Neural cell (in vitro differentiated cells): ENCODE data around the gene ZNF71. TPM values are rescaled to one million over a fixed set of nuclear protein-coding genes. Genes with fewer than 3 reads are reported as not detected.

Experiments used
- H2AFZ ChIP-seq: fragments of 200-600, 300-800 bp; sonication (generic), shearing (Covaris generic); 2 replicates; pipeline ENCODE4 v1.6.0; 2014; ENCODE audit warnings: low read depth, mild to moderate bottlenecking, antibody characterized with exemption, low read length, moderate library complexity
- H3F3A ChIP-seq: fragments of 200-600 bp; shearing (Covaris generic); 2 replicates; pipeline ENCODE4 v1.6.1; 2016; ENCODE audit warnings: mild to moderate bottlenecking, moderate library complexity, mixed read lengths, antibody characterized with exemption, low read length; ENCODE audit not compliant: insufficient read depth, poor library complexity, severe bottlenecking
- H3K27ac ChIP-seq: fragments of 200-600, 300-800 bp; sonication (generic), shearing (Covaris generic); 2 replicates; pipeline ENCODE4 v1.5.1; 2014; ENCODE audit warnings: mild to moderate bottlenecking, low read length, moderate library complexity
- H3K27me3 ChIP-seq: fragments of 300-800, 200-600 bp; sonication (generic), shearing (Covaris generic); 2 replicates; pipeline ENCODE4 v1.6.0; 2014; ENCODE audit warnings: mild to moderate bottlenecking, low read depth, low read length, moderate library complexity; ENCODE audit not compliant: insufficient read depth
- H3K36me3 ChIP-seq: fragments of 300-800, 200-600 bp; sonication (generic), shearing (Covaris generic); 2 replicates; pipeline ENCODE4 v1.5.1; 2014; ENCODE audit warnings: mild to moderate bottlenecking, antibody characterized with exemption, low read length, moderate library complexity; ENCODE audit not compliant: insufficient read depth
- H3K4me2 ChIP-seq: fragments of 300-800, 200-600 bp; sonication (generic), shearing (Covaris generic); 2 replicates; pipeline ENCODE4 v1.6.0; 2014; ENCODE audit warnings: mild to moderate bottlenecking, low read length
- H3K4me3 ChIP-seq: fragments of 300-800, 200-600 bp; sonication (generic), shearing (Covaris generic); 2 replicates; pipeline ENCODE4 v1.5.1; 2014; ENCODE audit warnings: mild to moderate bottlenecking, low read length, moderate library complexity
- H3K79me2 ChIP-seq: fragments of 200-600 bp; shearing (Covaris generic); replicated peaks from 2 replicates; pipeline ENCODE4 v1.6.0; 2014; ENCODE audit warnings: mild to moderate bottlenecking, low read length, moderate library complexity; ENCODE audit not compliant: insufficient read depth
- H3K9ac ChIP-seq: fragments of 300-800, 200-600 bp; sonication (generic), shearing (Covaris generic); 2 replicates; pipeline ENCODE4 v1.6.1; 2016; ENCODE audit warnings: mild to moderate bottlenecking, low read length, mixed read lengths
- H3K9me2 ChIP-seq: fragments of 200-600 bp; shearing (Covaris generic); 2 replicates; pipeline ENCODE4 v1.6.1; 2016; ENCODE audit warnings: mild to moderate bottlenecking, low read length, mixed read lengths; ENCODE audit not compliant: insufficient read depth
- H3K9me3 ChIP-seq: fragments of 200-600, 300-800 bp; sonication (generic), shearing (Covaris generic); 2 replicates; pipeline ENCODE4 v1.6.1; 2016; ENCODE audit warnings: mild to moderate bottlenecking, mixed run types, low read length, moderate library complexity, mixed read lengths
- H4K20me1 ChIP-seq: fragments of 200-600 bp; shearing (Covaris generic); 2 replicates; pipeline ENCODE4 v1.6.1; 2016; ENCODE audit warnings: mild to moderate bottlenecking, mixed run types; ENCODE audit not compliant: insufficient read depth
- CTCF ChIP-seq: fragments of 450-650 bp; IDR thresholded peaks from 2 replicates; pipeline ENCODE4 v1.5.1; 2014; ENCODE audit warnings: antibody characterized with exemption, mild to moderate bottlenecking, moderate library complexity; ENCODE audit not compliant: poor library complexity, severe bottlenecking
- EP300 ChIP-seq: fragments of 450-650 bp; conservative IDR thresholded peaks from 2 replicates; pipeline ENCODE4 v1.6.1; 2014; ENCODE audit warnings: antibody characterized with exemption, mild to moderate bottlenecking, moderate library complexity; ENCODE audit not compliant: poor library complexity, severe bottlenecking
- EZH2 ChIP-seq: fragments of 200-600, 300-800 bp; shearing (Covaris generic), sonication (generic); IDR thresholded peaks from 2 replicates; pipeline ENCODE4 v1.6.1; 2014; ENCODE audit warnings: antibody characterized with exemption, low read length, borderline replicate concordance, mild to moderate bottlenecking; ENCODE audit not compliant: insufficient read depth, poor library complexity, severe bottlenecking
- MXI1 ChIP-seq: fragments of 450-650 bp; conservative IDR thresholded peaks from 2 replicates; pipeline ENCODE4 v1.6.1; 2014; ENCODE audit warnings: antibody characterized with exemption, mild to moderate bottlenecking; ENCODE audit not compliant: poor library complexity, severe bottlenecking
- POLR2AphosphoS5 ChIP-seq: IDR thresholded peaks from 2 replicates; pipeline ENCODE4 v1.6.1; 2012
- RAD21 ChIP-seq: fragments of 450-650 bp; conservative IDR thresholded peaks from 2 replicates; pipeline ENCODE4 v1.6.1; 2014; ENCODE audit warnings: antibody characterized with exemption, mild to moderate bottlenecking, moderate library complexity
- REST ChIP-seq: IDR thresholded peaks from 2 replicates; pipeline ENCODE4 v1.6.1; 2012; ENCODE audit warnings: borderline replicate concordance
- SMC3 ChIP-seq: fragments of 450-650 bp; conservative IDR thresholded peaks from 2 replicates; pipeline ENCODE4 v1.6.1; 2014; ENCODE audit warnings: antibody characterized with exemption, mild to moderate bottlenecking, moderate library complexity; ENCODE audit not compliant: poor library complexity
- TAF1 ChIP-seq: IDR thresholded peaks from 2 replicates; pipeline ENCODE4 v1.6.1; 2012; ENCODE audit warnings: low read depth
- polyA plus RNA-seq: library from polyadenylated mRNA; depleted of rRNA; stranded (reverse); fragments of >200 nt; gene quantifications from 2 replicates; pipeline ENCODE4 v1.2.3, GENCODE V29; 2014

The ZNF71 gene
- polyA plus RNA-seq, 1 donor from 2014 or later: 28.8 TPM

- peaks cover 40% of the 10 kb centered on the region for H3K9me3 ChIP-seq
- H3K27ac ChIP-seq: no peak overlapping the region
- H3K36me3 ChIP-seq: peaks cover 42% of the 10 kb centered on the region
- H3K27me3 ChIP-seq: no peaks in the 10 kb centered on the region
- H2AFZ ChIP-seq: no peak overlapping the region
- H3F3A ChIP-seq: no peaks in the 10 kb centered on the region
- H4K20me1 ChIP-seq: no peaks in the 10 kb centered on the region
- peaks cover 47% of the 10 kb centered on the region for H3K79me2 ChIP-seq
- H3K4me2 ChIP-seq: no peak overlapping the region
- H3K9ac ChIP-seq: no peak overlapping the region
- H3K9me2 ChIP-seq: no peaks in the 10 kb centered on the region
- H3K4me3 ChIP-seq: no peak overlapping the region
- TF ChIP-seq EZH2 (no peak), TAF1 (no peak), SMC3 (no peak), CTCF (no peak), MXI1 (no peak), POLR2AphosphoS5 (no peak), REST (no peak), RAD21 (no peak), EP300 (no peak)
These were observed 24.0 kb downstream of the ZNF71 start for GRCh38 chr19:56619121-56619520.

GRCh38 chr19:56622374-56622773, 27.3 kb downstream of the ZNF71 start:
- H3K36me3 ChIP-seq: peaks cover 42% of the 10 kb centered on the region
- H3K9me2 ChIP-seq: no peaks in the 10 kb centered on the region
- no peak for TF ChIP-seq CTCF
- no peak for TF ChIP-seq SMC3
- TF ChIP-seq MXI1: no peak
- TF ChIP-seq TAF1: no peak
- no peak for TF ChIP-seq RAD21
- no peak for TF ChIP-seq REST
- no peak for TF ChIP-seq EZH2
- no peak for TF ChIP-seq POLR2AphosphoS5
- H3K4me2 ChIP-seq: no peak overlapping the region
- H3F3A ChIP-seq: no peaks in the 10 kb centered on the region
- H3K4me3 ChIP-seq: no peak overlapping the region
- H3K79me2 ChIP-seq: peaks cover 16% of the 10 kb centered on the region
- H3K9ac ChIP-seq: no peak overlapping the region
- no peak overlapping the region for H3K27ac ChIP-seq
- H2AFZ ChIP-seq: no peak overlapping the region
- H3K9me3 ChIP-seq: peaks cover 40% of the 10 kb centered on the region
- no peaks in the 10 kb centered on the region for H3K27me3 ChIP-seq
- no peaks in the 10 kb centered on the region for H4K20me1 ChIP-seq
